MM.1S (cell line): ENCODE data around the gene USP20.

Experiments used
- DNase-seq: peaks from one replicate; pipeline ENCODE4 v3.0.0-alpha.2; 2015
- H2AFZ ChIP-seq: fragments of 300-600 bp; sonication (generic); 2 replicates; pipeline ENCODE4 v1.6.0; 2016; ENCODE audit warnings: antibody characterized with exemption, low read length
- H3F3A ChIP-seq: fragments of 300-600 bp; sonication (generic); 2 replicates; pipeline ENCODE4 v1.6.1; 2016; ENCODE audit warnings: mild to moderate bottlenecking, antibody characterized with exemption, low read length, moderate library complexity, mixed read lengths; ENCODE audit not compliant: insufficient read depth
- H3K27ac ChIP-seq: fragments of 300-600 bp; sonication (generic); 2 replicates; pipeline ENCODE4 v1.5.1; 2016; ENCODE audit warnings: mild to moderate bottlenecking, low read length
- H3K27me3 ChIP-seq: fragments of 300-600 bp; sonication (generic); replicated peaks from 2 replicates; pipeline ENCODE4 v1.6.0; 2016; ENCODE audit warnings: low read length; ENCODE audit not compliant: insufficient read depth
- H3K36me3 ChIP-seq: fragments of 300-600 bp; sonication (generic); replicated peaks from 2 replicates; pipeline ENCODE4 v1.6.1; 2016; ENCODE audit warnings: mild to moderate bottlenecking, low read length, mixed read lengths; ENCODE audit not compliant: insufficient read depth
- H3K4me1 ChIP-seq: fragments of 300-600 bp; sonication (generic); 2 replicates; pipeline ENCODE4 v1.6.1; 2016; ENCODE audit warnings: low read length, mixed read lengths
- H3K4me2 ChIP-seq: fragments of 300-600 bp; sonication (generic); 2 replicates; pipeline ENCODE4 v1.6.0; 2016; ENCODE audit warnings: low read depth, low read length
- H3K4me3 ChIP-seq: fragments of 300-600 bp; sonication (generic); 2 replicates; pipeline ENCODE4 v1.5.1; 2016; ENCODE audit warnings: low read length, mixed read lengths
- H3K79me2 ChIP-seq: fragments of 300-600 bp; sonication (generic); 2 replicates; pipeline ENCODE4 v1.6.1; 2016; ENCODE audit warnings: mixed run types, low read length, mixed read lengths
- H3K9ac ChIP-seq: fragments of 300-600 bp; sonication (generic); 2 replicates; pipeline ENCODE4 v1.6.1; 2016; ENCODE audit warnings: low read length, mixed read lengths
- H3K9me2 ChIP-seq: fragments of 300-600 bp; sonication (generic); replicated peaks from 2 replicates; pipeline ENCODE4 v1.6.1; 2016; ENCODE audit warnings: mild to moderate bottlenecking, low read length, mixed read lengths; ENCODE audit not compliant: insufficient read depth
- H3K9me3 ChIP-seq: fragments of 300-600 bp; sonication (generic); replicated peaks from 2 replicates; pipeline ENCODE4 v1.6.1; 2016; ENCODE audit warnings: mild to moderate bottlenecking, low read length, mixed read lengths; ENCODE audit not compliant: insufficient read depth
- H4K20me1 ChIP-seq: fragments of 300-600 bp; sonication (generic); 2 replicates; pipeline ENCODE4 v1.6.1; 2016; ENCODE audit warnings: mild to moderate bottlenecking, low read length, moderate library complexity, mixed read lengths; ENCODE audit not compliant: insufficient read depth
- EZH2 ChIP-seq: fragments of 300-600 bp; sonication (generic); optimal IDR thresholded peaks from 2 replicates; pipeline ENCODE3; 2017; ENCODE audit warnings: low read depth, mild to moderate bottlenecking, antibody characterized with exemption, low read length, mixed read lengths
- EZH2phosphoT487 ChIP-seq: fragments of 300-600 bp; sonication (generic); IDR thresholded peaks from 2 replicates; pipeline ENCODE4 v1.6.1; 2018; ENCODE audit warnings: antibody characterized with exemption, low read length
- TF ChIP-seq, protein P1 (sequence below): fragments of 300-600 bp; sonication (generic); IDR thresholded peaks from 2 replicates; pipeline ENCODE4 v1.5.1; 2016; ENCODE audit warnings: antibody characterized with exemption, low read length, mixed read lengths

The USP20 gene

DNA sequence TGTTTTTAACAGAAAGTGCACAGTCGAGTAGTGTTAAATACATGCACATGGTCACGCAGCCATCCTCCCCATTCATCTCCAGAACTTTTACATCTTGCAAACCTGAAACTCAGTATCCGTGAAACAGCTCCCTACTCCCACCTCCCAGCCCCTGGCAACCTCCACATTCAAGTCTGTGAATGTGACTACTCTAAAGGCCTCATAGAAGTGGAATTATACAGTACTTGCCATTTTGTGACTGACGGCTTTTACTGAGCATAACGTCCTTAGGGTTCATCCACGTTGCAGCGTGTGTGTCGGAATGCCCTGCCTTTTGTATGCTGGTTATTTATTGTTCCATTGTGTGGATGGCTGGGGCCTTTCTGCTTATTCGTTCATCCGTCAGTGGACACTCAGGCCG is 35.8 kb downstream of the USP20 start:
- no peaks in the 10 kb centered on the region for H4K20me1 ChIP-seq
- no peak overlapping the region for H3K4me3 ChIP-seq
- TF ChIP-seq EZH2 (no peak), EZH2phosphoT487 (no peak)
- TF ChIP-seq, protein P1, sequence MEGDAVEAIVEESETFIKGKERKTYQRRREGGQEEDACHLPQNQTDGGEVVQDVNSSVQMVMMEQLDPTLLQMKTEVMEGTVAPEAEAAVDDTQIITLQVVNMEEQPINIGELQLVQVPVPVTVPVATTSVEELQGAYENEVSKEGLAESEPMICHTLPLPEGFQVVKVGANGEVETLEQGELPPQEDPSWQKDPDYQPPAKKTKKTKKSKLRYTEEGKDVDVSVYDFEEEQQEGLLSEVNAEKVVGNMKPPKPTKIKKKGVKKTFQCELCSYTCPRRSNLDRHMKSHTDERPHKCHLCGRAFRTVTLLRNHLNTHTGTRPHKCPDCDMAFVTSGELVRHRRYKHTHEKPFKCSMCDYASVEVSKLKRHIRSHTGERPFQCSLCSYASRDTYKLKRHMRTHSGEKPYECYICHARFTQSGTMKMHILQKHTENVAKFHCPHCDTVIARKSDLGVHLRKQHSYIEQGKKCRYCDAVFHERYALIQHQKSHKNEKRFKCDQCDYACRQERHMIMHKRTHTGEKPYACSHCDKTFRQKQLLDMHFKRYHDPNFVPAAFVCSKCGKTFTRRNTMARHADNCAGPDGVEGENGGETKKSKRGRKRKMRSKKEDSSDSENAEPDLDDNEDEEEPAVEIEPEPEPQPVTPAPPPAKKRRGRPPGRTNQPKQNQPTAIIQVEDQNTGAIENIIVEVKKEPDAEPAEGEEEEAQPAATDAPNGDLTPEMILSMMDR: no peak
- H3K9me2 ChIP-seq: no peaks in the 10 kb centered on the region
- no peak overlapping the region for H2AFZ ChIP-seq
- DNase-seq: no peak
- H3K79me2 ChIP-seq: no peaks in the 10 kb centered on the region
- no peak overlapping the region for H3K9ac ChIP-seq
- H3K4me2 ChIP-seq: no peak overlapping the region
- H3F3A ChIP-seq: no peaks in the 10 kb centered on the region
- H3K4me1 ChIP-seq: no peaks in the 10 kb centered on the region
- H3K36me3 ChIP-seq: no peaks in the 10 kb centered on the region
- no peaks in the 10 kb centered on the region for H3K9me3 ChIP-seq
- H3K27me3 ChIP-seq: no peaks in the 10 kb centered on the region
- no peak overlapping the region for H3K27ac ChIP-seq

DNA sequence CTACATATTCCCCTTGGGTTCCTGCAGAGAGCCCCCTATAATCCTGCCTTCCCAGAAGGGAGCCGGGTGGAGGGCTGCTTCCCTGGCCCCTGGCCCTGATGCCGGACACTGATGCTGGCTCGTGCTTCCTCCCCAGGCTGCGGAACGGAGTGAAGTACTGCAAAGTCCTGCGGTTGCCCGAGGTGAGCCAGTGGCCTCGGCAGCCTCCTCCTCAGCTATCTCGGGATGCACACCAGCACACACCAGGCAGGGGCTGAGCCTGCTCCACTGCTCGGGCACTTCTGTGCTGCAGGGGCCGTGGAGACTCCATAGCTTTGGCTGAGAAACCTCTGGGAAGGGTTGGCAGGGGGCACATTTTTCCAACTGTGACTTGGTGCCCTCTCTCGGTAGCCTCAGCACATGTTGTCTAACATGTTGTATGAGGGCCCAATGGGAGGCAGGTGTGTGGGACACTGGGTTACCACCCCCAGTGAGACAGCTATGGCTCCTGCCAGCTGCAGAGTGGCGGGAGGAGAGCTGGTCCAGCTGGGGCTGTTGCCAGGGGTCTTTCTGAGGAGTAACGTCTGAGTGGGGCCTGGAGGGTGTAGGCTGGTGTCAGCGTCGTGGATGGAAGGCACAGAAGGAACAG is 38.4 kb downstream of the USP20 start:
- Histone ChIP-seq H3K4me1 (no peaks in the 10 kb centered on the region), H4K20me1 (no peaks in the 10 kb centered on the region), H3K4me2 (no peak overlapping the region), H3K27ac (no peak overlapping the region), H3K27me3 (no peaks in the 10 kb centered on the region), H3K9me3 (no peaks in the 10 kb centered on the region), H3K9ac (no peak overlapping the region), H2AFZ (no peak overlapping the region), H3K79me2 (no peaks in the 10 kb centered on the region), H3K4me3 (no peak overlapping the region), H3F3A (no peaks in the 10 kb centered on the region), H3K36me3 (no peaks in the 10 kb centered on the region), H3K9me2 (no peaks in the 10 kb centered on the region)
- DNase-seq: no peak
- TF ChIP-seq EZH2phosphoT487: no peak
- TF ChIP-seq, protein P1: no peak

DNA sequence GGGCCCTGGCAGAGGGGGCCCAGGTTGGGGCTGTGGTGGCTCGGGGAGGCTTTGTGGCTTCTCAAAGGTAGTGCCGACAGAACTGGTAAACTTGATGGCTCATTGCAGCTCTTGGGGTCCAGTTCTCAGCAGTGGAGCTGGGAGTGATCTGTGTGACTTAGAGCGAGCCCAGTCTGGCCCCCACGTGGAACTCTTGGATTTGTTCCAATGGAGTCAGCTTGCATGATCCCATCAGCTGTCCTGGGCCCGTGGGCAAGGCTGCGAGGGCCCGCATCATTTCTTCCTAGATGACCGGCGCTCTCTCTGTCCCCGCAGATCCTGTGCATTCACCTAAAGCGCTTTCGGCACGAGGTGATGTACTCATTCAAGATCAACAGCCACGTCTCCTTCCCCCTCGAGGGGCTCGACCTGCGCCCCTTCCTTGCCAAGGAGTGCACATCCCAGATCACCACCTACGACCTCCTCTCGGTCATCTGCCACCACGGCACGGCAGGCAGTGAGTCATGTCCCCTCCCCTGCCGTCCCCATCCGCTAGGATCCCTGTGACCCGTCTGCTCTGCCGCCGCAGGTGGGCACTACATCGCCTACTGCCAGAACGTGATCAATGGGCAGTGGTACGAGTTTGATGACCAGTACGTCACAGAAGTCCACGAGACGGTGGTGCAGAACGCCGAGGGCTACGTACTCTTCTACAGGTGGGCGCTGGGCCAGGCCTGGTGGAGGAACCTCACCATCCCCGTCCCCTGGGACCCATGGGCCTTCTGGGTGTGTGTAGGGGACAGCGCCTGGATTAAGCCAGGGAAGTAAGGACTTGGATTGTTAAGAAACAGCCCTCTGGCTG is 39.2 kb downstream of the USP20 start:
- no peak for DNase-seq
- no peaks in the 10 kb centered on the region for H3F3A ChIP-seq
- H3K4me1 ChIP-seq: no peaks in the 10 kb centered on the region
- TF ChIP-seq EZH2phosphoT487 (no peak), EZH2 (no peak)
- TF ChIP-seq, protein P1: no peak
- no peaks in the 10 kb centered on the region for H4K20me1 ChIP-seq
- no peaks in the 10 kb centered on the region for H3K9me2 ChIP-seq
- no peak overlapping the region for H3K4me2 ChIP-seq
- H3K27ac ChIP-seq: no peak overlapping the region
- H3K27me3 ChIP-seq: no peaks in the 10 kb centered on the region
- H2AFZ ChIP-seq: no peak overlapping the region
- no peak overlapping the region for H3K4me3 ChIP-seq
- H3K79me2 ChIP-seq: no peaks in the 10 kb centered on the region
- no peaks in the 10 kb centered on the region for H3K9me3 ChIP-seq
- no peaks in the 10 kb centered on the region for H3K36me3 ChIP-seq
- no peak overlapping the region for H3K9ac ChIP-seq
